Tibial nerve (tissue), 4 donors: ENCODE measurements around the gene IFT57. TPM values are rescaled to one million over a fixed set of nuclear protein-coding genes. Genes with fewer than 3 reads are reported as not detected.

ENCODE experiments used
- DNase-seq, 2 donors: peaks; one replicate each; pipeline ENCODE4 v3.0.0-alpha.2; 2019; ENCODE audit warnings: low spot score in 2 of 2
- H3K27ac ChIP-seq, 4 donors: fragments of 200-600 bp; sonication (generic) in 3 of 4; one replicate each; pipeline ENCODE4 v1.5.1; 2017 to 2019; ENCODE audit warnings: mild to moderate bottlenecking in 1 of 4
- H3K27me3 ChIP-seq, 2 donors: fragments of 200-600 bp; sonication (generic) in 1 of 2; one replicate each; pipeline versions ENCODE4 v1.5.1 to v1.6.0; 2017 to 2019
- H3K36me3 ChIP-seq, 3 donors: fragments of 200-600 bp; sonication (generic); one replicate each; pipeline ENCODE4 v1.5.1; 2018 to 2019
- H3K4me1 ChIP-seq, 4 donors: fragments of 200-600 bp; sonication (generic) in 3 of 4; one replicate each; pipeline ENCODE4 v1.5.1; 2017 to 2019
- H3K4me3 ChIP-seq, 4 donors: fragments of 200-600 bp; sonication (generic) in 3 of 4; one replicate each; pipeline ENCODE4 v1.5.1; 2017 to 2019; ENCODE audit warnings: mild to moderate bottlenecking in 1 of 4, moderate library complexity in 1 of 4
- H3K9me3 ChIP-seq, 4 donors: fragments of 200-600 bp; sonication (generic) in 3 of 4; one replicate each; pipeline ENCODE4 v1.5.1; 2017 to 2019
- EP300 ChIP-seq, 2 donors: sonication (generic); formaldehyde crosslinking; IDR thresholded peaks; one replicate each; pipeline ENCODE4 v1.6.1; 2017; ENCODE audit warnings: antibody characterized with exemption in 2 of 2, mild to moderate bottlenecking in 1 of 2
- POLR2A ChIP-seq, 2 donors: fragments of 450-650 bp; IDR thresholded peaks; one replicate each; pipeline ENCODE4 v1.6.1; 2017; ENCODE audit warnings: antibody characterized with exemption in 2 of 2, mild to moderate bottlenecking in 2 of 2, moderate library complexity in 2 of 2
- WGBS, 2 donors: methylation state at CpG; one replicate each; pipeline ENCODE4 v1.1.5; 2018; 5-methylcytosine and 5-hydroxymethylcytosine counted together
- total RNA-seq, 4 donors: library from RNA; depleted of rRNA; stranded (reverse); fragments of >200 nt; gene quantifications; one replicate each; pipeline ENCODE4 v1.1.0, GENCODE V29; 2016
- TF ChIP-seq, protein P1 (sequence below), 5 experiments: fragments of 200-600 bp in 3 of 5; fragments of 450-650 bp in 2 of 5; sonication (generic) in 3 of 5; IDR thresholded peaks; one replicate each; pipeline ENCODE4 v1.5.1; 2016 to 2019; ENCODE audit warnings: antibody characterized with exemption in 5 of 5, mild to moderate bottlenecking in 3 of 5, moderate library complexity in 2 of 5

IFT57 gene
- total RNA-seq, 4 donors from 2014 or later, result 49.6 to 97.1 (median 63.5) TPM

- Histone ChIP-seq H3K27ac (no peak overlapping the region), H3K9me3 (no peaks in the 10 kb centered on the region), H3K4me1 (no peaks in the 10 kb centered on the region), H3K4me3 (no peak overlapping the region), H3K36me3 (no peaks in the 10 kb centered on the region), H3K27me3 (no peaks in the 10 kb centered on the region)
- 74 to 79% methylated on average over 16 of the region's 16 CpGs for WGBS, 2 donors
- no peak for DNase-seq
- no peak for TF ChIP-seq EP300 (IDR thresholded peaks at IDR 0.05)
- TF ChIP-seq, protein P1, sequence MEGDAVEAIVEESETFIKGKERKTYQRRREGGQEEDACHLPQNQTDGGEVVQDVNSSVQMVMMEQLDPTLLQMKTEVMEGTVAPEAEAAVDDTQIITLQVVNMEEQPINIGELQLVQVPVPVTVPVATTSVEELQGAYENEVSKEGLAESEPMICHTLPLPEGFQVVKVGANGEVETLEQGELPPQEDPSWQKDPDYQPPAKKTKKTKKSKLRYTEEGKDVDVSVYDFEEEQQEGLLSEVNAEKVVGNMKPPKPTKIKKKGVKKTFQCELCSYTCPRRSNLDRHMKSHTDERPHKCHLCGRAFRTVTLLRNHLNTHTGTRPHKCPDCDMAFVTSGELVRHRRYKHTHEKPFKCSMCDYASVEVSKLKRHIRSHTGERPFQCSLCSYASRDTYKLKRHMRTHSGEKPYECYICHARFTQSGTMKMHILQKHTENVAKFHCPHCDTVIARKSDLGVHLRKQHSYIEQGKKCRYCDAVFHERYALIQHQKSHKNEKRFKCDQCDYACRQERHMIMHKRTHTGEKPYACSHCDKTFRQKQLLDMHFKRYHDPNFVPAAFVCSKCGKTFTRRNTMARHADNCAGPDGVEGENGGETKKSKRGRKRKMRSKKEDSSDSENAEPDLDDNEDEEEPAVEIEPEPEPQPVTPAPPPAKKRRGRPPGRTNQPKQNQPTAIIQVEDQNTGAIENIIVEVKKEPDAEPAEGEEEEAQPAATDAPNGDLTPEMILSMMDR (IDR thresholded peaks at IDR 0.05), result no peak
- TF ChIP-seq POLR2A (IDR thresholded peaks at IDR 0.05), result no peak
These were observed 107.7 kb downstream of the IFT57 start for GRCh38 chr3:108114423-108115065.

DNA sequence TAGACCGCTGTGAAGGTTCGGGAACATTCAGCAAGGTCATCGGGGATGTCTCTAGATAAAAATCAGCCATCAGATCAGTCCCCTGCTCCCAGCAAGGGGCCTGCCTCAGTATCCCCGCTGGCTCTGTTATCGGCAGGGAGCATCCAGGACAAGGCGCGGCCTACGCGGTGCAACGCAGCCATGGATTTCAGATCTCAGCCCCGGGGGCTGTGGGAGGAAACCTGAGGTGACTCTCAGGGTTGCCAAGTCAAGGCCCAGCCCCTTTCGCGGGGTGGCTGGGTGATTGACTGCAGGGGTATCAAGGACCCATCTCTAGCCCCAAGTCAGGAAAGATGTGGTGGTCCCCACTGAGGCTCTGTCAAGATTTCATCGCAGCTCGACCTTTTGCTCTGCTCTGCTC lies 108.2 kb downstream of the IFT57 start:
- 95 to 96% methylated on average over 15 of the region's 15 CpGs for WGBS, 2 donors
- Histone ChIP-seq H3K27ac (no peak overlapping the region), H3K36me3 (no peaks in the 10 kb centered on the region), H3K4me1 (no peaks in the 10 kb centered on the region), H3K27me3 (no peaks in the 10 kb centered on the region), H3K4me3 (no peak overlapping the region), H3K9me3 (no peaks in the 10 kb centered on the region)
- TF ChIP-seq, protein P1 (IDR thresholded peaks at IDR 0.05), result no peak
- TF ChIP-seq POLR2A (IDR thresholded peaks at IDR 0.05) (no peak), EP300 (IDR thresholded peaks at IDR 0.05) (no peak)
- no peak for DNase-seq

GRCh38 chr3:108110934-108111333 lies 111.3 kb downstream of the IFT57 start:
- DNase-seq, result no peak
- TF ChIP-seq, protein P1 (IDR thresholded peaks at IDR 0.05), result no peak
- TF ChIP-seq EP300 (IDR thresholded peaks at IDR 0.05), result no peak
- TF ChIP-seq POLR2A (IDR thresholded peaks at IDR 0.05), result no peak
- Histone ChIP-seq H3K9me3 (no peaks in the 10 kb centered on the region), H3K27me3 (no peaks in the 10 kb centered on the region), H3K27ac (no peak overlapping the region), H3K4me1 (no peaks in the 10 kb centered on the region), H3K36me3 (no peaks in the 10 kb centered on the region), H3K4me3 (no peak overlapping the region)
- 82% methylated on average over 3 of the region's 3 CpGs for WGBS, 2 donors

Other genes starting within 250 kb of the IFT57 start
- 10 to 100 TPM; 57.9 to 63.9 (median 60.5) TPM for gene CD47, start 131.4 kb downstream of the IFT57 start, total RNA-seq
- gene HHLA2, start 74.1 kb upstream of the IFT57 start, total RNA-seq, result 1 to 10 TPM in 1 of 4 donors, under 1 TPM in 1, not detected in 2; 0.21 to 6.1 TPM